ENCODE data around the gene CSMD2.

- TF ChIP-seq CTCF (IDR thresholded peaks at IDR 0.05): no peak
- no peak for TF ChIP-seq POLR2A (IDR thresholded peaks at IDR 0.05)
- TF ChIP-seq EP300 (IDR thresholded peaks at IDR 0.05): no peak
These were observed 484.7 kb downstream of the CSMD2 start for GRCh38 chr1:33680281-33680840.
